Ectodermal cell (in vitro differentiated cells): Measurements from ENCODE around the gene NPS.

Experiments used
- H3K27ac ChIP-seq: 2 replicates; pipeline ENCODE4 v1.7.0; 2013; ENCODE audit warnings: mild to moderate bottlenecking, low read depth, low read length; ENCODE audit not compliant: insufficient read depth, poor library complexity, severe bottlenecking
- H3K27me3 ChIP-seq: 2 replicates; pipeline ENCODE4 v1.7.0; 2013; ENCODE audit warnings: mild to moderate bottlenecking, low read length; ENCODE audit not compliant: insufficient read depth, control insufficient read depth, poor library complexity, severe bottlenecking
- H3K36me3 ChIP-seq: one replicate; pipeline ENCODE4 v1.7.0; 2013; ENCODE audit warnings: low read length; ENCODE audit not compliant: control insufficient read depth, insufficient read depth
- H3K4me1 ChIP-seq: one replicate; pipeline ENCODE4 v1.7.0; 2013; ENCODE audit warnings: low read length; ENCODE audit not compliant: control insufficient read depth, insufficient read depth
- H3K4me3 ChIP-seq: 2 replicates; pipeline ENCODE4 v1.7.0; 2013; ENCODE audit warnings: low read depth, low read length, control low read depth; ENCODE audit not compliant: insufficient read depth
- H3K9me3 ChIP-seq: 2 replicates; pipeline ENCODE4 v1.7.0; 2013; ENCODE audit warnings: mild to moderate bottlenecking, low read length, moderate library complexity; ENCODE audit not compliant: control insufficient read depth
- WGBS, 2 experiments: methylation state at CpG; one replicate each; pipeline ENCODE4 v1.1.7; 2013; ENCODE audit warnings: missing lambda C conversion rate in 2 of 2; 5-methylcytosine and 5-hydroxymethylcytosine counted together

The NPS gene

GRCh38 chr10:127527891-127528290 is 21.2 kb upstream of the NPS start:
- no peaks in the 10 kb centered on the region for H3K36me3 ChIP-seq
- no peaks in the 10 kb centered on the region for H3K27me3 ChIP-seq
- H3K4me3 ChIP-seq = no peak overlapping the region
- no peaks in the 10 kb centered on the region for H3K9me3 ChIP-seq
- no peak overlapping the region for H3K27ac ChIP-seq
- peaks cover 15% of the 10 kb centered on the region for H3K4me1 ChIP-seq
- 87 to 89% methylated on average over 8 of the region's 8 CpGs for WGBS, 2 experiments

- H3K27me3 ChIP-seq = no peaks in the 10 kb centered on the region
- 95 to 96% methylated on average over 6 of the region's 6 CpGs for WGBS, 2 experiments
- H3K36me3 ChIP-seq = no peaks in the 10 kb centered on the region
- H3K4me3 ChIP-seq = no peak overlapping the region
- no peaks in the 10 kb centered on the region for H3K4me1 ChIP-seq
- no peak overlapping the region for H3K27ac ChIP-seq
- H3K9me3 ChIP-seq = no peaks in the 10 kb centered on the region
Observed at GRCh38 chr10:127532193-127532592, 16.9 kb upstream of the NPS start.

- 95 to 96% methylated on average over 5 of the region's 5 CpGs for WGBS, 2 experiments
- no peaks in the 10 kb centered on the region for H3K36me3 ChIP-seq
- H3K27ac ChIP-seq = no peak overlapping the region
Observed at GRCh38 chr10:127532659-127533058, 16.4 kb upstream of the NPS start.

GRCh38 chr10:127534074-127534473 is 15.0 kb upstream of the NPS start:
- H3K27me3 ChIP-seq = no peaks in the 10 kb centered on the region
- H3K4me3 ChIP-seq = no peak overlapping the region
- H3K36me3 ChIP-seq = no peaks in the 10 kb centered on the region
- H3K4me1 ChIP-seq = no peaks in the 10 kb centered on the region
- no peak overlapping the region for H3K27ac ChIP-seq
- 94 to 97% methylated on average over 6 of the region's 6 CpGs for WGBS, 2 experiments
- no peaks in the 10 kb centered on the region for H3K9me3 ChIP-seq

More at GRCh38 chr10:127532659-127533058, 16.4 kb upstream of the NPS start:
- Histone ChIP-seq H3K4me1 (no peaks in the 10 kb centered on the region), H3K9me3 (no peaks in the 10 kb centered on the region), H3K4me3 (no peak overlapping the region), H3K27me3 (no peaks in the 10 kb centered on the region)

- Histone ChIP-seq H3K4me1 (no peaks in the 10 kb centered on the region), H3K9me3 (no peaks in the 10 kb centered on the region), H3K36me3 (no peaks in the 10 kb centered on the region), H3K4me3 (no peak overlapping the region), H3K27me3 (no peaks in the 10 kb centered on the region), H3K27ac (no peak overlapping the region)
- whole genome bisulfite sequencing, 2 experiments = 92 to 96% methylated on average over 1 of the region's 1 CpG
Observed at GRCh38 chr10:127534496-127534895, 14.6 kb upstream of the NPS start.

- no peaks in the 10 kb centered on the region for H3K9me3 ChIP-seq
- no peak overlapping the region for H3K27ac ChIP-seq
- WGBS, 2 experiments = 90 to 94% methylated on average over 7 of the region's 8 CpGs
- H3K36me3 ChIP-seq = no peaks in the 10 kb centered on the region
- no peak overlapping the region for H3K4me3 ChIP-seq
- no peaks in the 10 kb centered on the region for H3K27me3 ChIP-seq
- H3K4me1 ChIP-seq = no peaks in the 10 kb centered on the region
Observed at GRCh38 chr10:127535802-127536515, 13.2 kb upstream of the NPS start.

GRCh38 chr10:127536972-127537760 is 11.9 kb upstream of the NPS start:
- H3K27ac ChIP-seq = no peak overlapping the region
- no peaks in the 10 kb centered on the region for H3K4me1 ChIP-seq
- no peaks in the 10 kb centered on the region for H3K36me3 ChIP-seq
- no peaks in the 10 kb centered on the region for H3K9me3 ChIP-seq
- no peak overlapping the region for H3K4me3 ChIP-seq
- H3K27me3 ChIP-seq = no peaks in the 10 kb centered on the region
- WGBS, 2 experiments = 93 to 94% methylated on average over 21 of the region's 21 CpGs

- no peaks in the 10 kb centered on the region for H3K27me3 ChIP-seq
- H3K4me1 ChIP-seq = no peaks in the 10 kb centered on the region
- no peaks in the 10 kb centered on the region for H3K9me3 ChIP-seq
- no peak overlapping the region for H3K4me3 ChIP-seq
- no peaks in the 10 kb centered on the region for H3K36me3 ChIP-seq
- H3K27ac ChIP-seq = no peak overlapping the region
- 96% methylated on average over 8 of the region's 8 CpGs for whole genome bisulfite sequencing, 2 experiments
Observed at GRCh38 chr10:127537924-127538323, 11.2 kb upstream of the NPS start.

- no peaks in the 10 kb centered on the region for H3K36me3 ChIP-seq
- no peak overlapping the region for H3K27ac ChIP-seq
- no peaks in the 10 kb centered on the region for H3K4me1 ChIP-seq
- H3K27me3 ChIP-seq = no peaks in the 10 kb centered on the region
- H3K9me3 ChIP-seq = no peaks in the 10 kb centered on the region
- no peak overlapping the region for H3K4me3 ChIP-seq
- 89% methylated on average over 3 of the region's 3 CpGs for WGBS, 2 experiments
Observed at GRCh38 chr10:127548022-127548421, 1.1 kb upstream of the NPS start.

- Histone ChIP-seq H3K27ac (no peak overlapping the region), H3K4me1 (no peaks in the 10 kb centered on the region)
- WGBS, 2 experiments = 75 to 86% methylated on average over 5 of the region's 5 CpGs
Observed at GRCh38 chr10:127550861-127551260, 1.8 kb downstream of the NPS start.

More at GRCh38 chr10:127550861-127551260, 1.8 kb downstream of the NPS start:
- Histone ChIP-seq H3K27me3 (no peaks in the 10 kb centered on the region), H3K36me3 (no peaks in the 10 kb centered on the region), H3K4me3 (no peak overlapping the region), H3K9me3 (no peaks in the 10 kb centered on the region)
